Retinal pigment epithelial cell (primary cell): ENCODE results near the gene BCL7A.

Source experiments
- DNase-seq: peaks from one replicate; pipeline ENCODE4 v3.0.0-alpha.2; 2010; ENCODE audit warnings: low read depth
- H3K4me3 ChIP-seq: 2 replicates; pipeline ENCODE4 v1.5.1; 2011; ENCODE audit warnings: mild to moderate bottlenecking, low read length, control low read depth, moderate library complexity
- TF ChIP-seq, protein P1 (sequence below): conservative IDR thresholded peaks from 2 replicates; pipeline ENCODE4 v1.5.1; 2011; ENCODE audit warnings: low read depth, low read length, control low read depth, inconsistent platforms

Gene BCL7A

DNA sequence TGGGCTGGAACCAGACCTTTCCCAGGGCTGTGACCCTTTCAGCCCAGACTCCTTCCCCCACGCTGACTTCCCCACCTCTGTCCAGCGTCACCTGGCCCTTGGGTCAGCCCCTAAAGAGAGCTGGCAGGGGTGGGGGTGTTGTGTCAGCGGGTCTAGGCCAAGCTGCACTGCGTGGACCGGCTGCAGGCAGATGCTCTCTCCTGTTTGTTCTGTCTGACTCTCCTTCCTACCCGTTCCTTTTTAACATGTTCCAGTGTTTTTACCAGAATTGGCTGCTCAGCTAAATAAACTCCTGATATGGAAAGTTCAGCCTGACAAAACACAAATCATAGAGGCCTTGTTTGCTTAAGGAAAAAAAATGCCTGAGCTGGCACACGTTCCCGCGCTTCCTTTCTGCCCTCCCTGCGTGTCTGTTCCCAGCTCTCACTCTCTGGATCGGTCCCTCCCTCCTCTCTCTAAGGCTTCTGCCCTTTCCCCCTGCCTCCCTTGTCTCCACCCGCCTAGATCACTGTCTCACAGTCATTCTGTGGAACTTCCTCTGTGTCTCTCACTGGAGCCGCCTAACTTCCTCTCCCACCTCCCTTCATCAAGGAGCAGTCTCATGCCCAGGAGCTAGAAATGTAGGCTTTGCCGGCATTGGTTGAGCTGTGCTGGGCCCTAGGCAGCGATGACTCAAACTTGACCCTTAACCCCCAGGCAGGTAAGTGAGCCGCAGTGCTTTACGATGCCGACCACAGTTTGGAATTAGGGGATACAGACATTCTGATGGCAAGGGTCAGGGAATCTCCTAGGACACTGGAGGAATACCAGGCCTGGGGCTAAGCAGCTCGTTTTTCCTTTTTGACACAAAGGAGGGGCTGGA is 41.4 kb downstream of the BCL7A start:
- DNase-seq = no peak
- no peak overlapping the region for H3K4me3 ChIP-seq
- TF ChIP-seq, protein P1, sequence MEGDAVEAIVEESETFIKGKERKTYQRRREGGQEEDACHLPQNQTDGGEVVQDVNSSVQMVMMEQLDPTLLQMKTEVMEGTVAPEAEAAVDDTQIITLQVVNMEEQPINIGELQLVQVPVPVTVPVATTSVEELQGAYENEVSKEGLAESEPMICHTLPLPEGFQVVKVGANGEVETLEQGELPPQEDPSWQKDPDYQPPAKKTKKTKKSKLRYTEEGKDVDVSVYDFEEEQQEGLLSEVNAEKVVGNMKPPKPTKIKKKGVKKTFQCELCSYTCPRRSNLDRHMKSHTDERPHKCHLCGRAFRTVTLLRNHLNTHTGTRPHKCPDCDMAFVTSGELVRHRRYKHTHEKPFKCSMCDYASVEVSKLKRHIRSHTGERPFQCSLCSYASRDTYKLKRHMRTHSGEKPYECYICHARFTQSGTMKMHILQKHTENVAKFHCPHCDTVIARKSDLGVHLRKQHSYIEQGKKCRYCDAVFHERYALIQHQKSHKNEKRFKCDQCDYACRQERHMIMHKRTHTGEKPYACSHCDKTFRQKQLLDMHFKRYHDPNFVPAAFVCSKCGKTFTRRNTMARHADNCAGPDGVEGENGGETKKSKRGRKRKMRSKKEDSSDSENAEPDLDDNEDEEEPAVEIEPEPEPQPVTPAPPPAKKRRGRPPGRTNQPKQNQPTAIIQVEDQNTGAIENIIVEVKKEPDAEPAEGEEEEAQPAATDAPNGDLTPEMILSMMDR = no peak

DNA sequence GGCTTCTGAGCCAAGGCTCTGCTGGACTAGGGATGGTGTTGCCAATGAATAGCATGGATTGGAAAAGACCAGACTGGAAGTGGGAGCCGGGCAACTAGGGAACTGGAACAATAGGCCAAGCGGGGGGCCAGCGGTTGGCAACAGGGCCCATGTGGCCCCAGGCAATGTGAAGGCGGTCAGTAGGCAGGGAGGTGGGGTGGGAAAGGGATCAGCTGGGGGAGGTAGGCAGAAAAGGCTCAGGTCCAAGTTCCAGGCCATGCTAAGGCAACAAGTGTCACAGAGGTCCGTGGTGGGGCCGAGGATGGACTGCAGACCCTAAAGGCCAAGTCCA is 42.0 kb downstream of the BCL7A start:
- TF ChIP-seq, protein P1 = no peak
- no peak overlapping the region for H3K4me3 ChIP-seq
- no peak for DNase-seq

DNA sequence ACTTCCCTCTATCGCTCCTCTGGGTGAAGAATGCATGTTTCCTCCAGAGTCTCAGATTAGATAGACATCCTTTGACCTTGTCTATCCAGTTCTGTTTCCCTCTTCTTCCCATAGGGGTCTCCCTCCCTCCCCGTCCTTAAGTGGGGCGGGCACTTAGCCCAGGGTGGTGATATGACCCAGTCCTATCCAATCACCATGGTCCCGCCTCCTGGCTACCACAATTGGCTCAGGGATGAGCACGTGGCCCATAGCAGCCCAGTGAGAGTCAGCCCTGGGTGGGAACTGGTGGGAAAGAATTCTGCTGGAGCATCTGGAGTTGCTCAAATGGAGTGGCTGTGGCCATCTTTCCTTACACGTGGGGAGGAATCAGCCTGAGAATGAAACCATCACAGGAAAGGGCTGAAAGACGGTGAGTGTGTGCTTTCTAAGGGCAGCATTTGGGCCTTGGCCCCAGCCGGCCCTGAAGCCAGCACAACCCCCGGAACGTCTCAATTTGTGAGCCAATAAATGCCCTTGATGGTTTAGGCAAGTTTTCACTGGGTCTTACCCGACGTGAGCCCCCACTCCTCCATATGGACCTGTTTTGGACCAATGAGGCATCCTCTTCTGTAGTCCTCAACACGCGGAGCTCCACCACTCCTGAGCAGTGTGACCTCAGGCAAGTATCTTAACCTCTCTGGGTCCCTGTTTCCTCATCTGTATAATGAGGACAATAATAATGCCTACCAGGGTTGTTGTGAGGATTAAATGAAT is 42.5 kb downstream of the BCL7A start:
- no peak overlapping the region for H3K4me3 ChIP-seq
- TF ChIP-seq, protein P1 = peak; percentile 48
- DNase-seq = no peak

DNA sequence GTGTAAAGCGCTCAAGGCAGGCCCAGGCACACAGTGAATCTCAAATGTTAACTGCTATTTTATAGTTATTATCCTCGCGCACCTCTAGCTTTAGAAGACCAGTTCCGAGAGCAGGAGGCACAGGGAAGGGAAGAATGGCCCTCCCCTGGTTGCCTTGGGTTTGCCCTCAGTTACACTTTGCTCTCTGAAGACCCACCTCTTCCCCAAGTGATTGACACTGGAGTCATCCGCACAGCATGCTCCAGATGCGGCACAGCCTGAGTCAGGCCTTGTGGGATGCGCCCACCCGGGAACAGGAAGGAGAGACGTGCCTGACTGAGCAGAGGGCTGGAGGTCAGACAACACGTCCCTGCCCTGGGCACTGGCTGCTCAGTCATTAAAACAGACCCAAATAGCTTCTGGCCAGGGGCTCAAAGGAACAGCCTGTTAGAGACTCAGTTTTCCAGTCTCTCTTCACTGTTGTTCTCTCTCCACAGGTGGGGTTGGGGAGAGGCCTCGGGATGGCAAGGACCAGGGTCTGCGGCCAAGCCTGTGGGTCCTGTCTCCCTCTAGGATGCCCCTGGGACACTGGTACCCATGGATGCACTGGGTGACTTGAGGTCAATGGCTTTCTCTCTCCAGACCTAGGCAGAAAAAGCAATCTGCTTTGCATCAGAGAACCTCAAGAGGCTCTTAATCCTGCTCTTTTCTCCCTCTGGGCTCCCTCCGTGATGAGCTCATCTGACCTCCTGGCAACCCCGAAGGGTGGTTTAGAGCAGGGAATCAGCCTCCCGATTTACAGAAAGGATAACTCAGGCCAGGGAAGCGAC is 43.3 kb downstream of the BCL7A start:
- TF ChIP-seq, protein P1 = no peak
- DNase-seq = no peak
- H3K4me3 ChIP-seq = no peak overlapping the region

DNA sequence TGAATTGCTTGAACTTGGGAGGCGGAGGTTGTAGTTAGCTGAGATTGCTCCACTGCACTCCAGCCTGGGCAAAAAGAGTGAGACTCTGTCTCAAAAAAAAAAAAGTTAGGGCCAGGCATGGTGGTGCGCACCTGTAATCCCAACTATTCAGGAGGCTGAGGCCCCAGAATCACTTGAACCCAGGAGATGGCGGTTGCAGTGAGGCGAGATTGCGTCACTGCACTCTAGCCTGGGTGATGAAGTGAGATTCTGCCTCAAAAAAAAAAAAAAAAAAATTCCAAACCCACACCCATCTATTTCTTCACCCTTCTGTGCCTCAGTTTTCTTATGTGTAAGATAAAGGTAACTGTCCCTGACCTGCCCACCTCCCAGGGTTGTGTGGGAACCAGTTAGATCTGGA is 45.9 kb downstream of the BCL7A start:
- TF ChIP-seq, protein P1 = no peak
- H3K4me3 ChIP-seq = no peak overlapping the region
- DNase-seq = no peak

DNA sequence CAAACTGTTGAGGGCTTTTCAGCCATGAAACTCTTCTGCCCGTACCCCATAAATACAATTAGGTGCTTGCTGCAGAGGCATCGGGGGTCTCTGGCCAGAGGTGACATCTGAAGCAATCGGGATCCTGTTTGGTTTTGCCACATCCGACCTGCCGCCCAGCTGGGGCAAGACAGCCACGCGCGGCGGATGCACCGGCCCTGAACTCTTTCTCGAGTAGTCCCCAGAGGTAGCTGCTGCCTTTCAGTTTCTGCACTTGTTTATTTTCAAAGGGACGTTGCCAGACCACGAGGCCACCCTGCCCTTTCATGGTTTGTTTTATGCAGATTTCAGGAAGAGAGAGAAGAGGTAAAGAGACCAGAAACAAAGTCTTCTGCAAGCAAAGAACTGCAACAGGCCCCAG is 46.3 kb downstream of the BCL7A start:
- TF ChIP-seq, protein P1 = no peak
- H3K4me3 ChIP-seq = no peak overlapping the region
- no peak for DNase-seq
